Neural progenitor cell (in vitro differentiated cells): ENCODE data around the gene FREM2.

Experiments
- CTCF ChIP-seq: fragments of 200-600 bp; sonication (generic); IDR thresholded peaks from 2 replicates; pipeline ENCODE4 v1.5.1; 2017; ENCODE audit warnings: antibody characterized with exemption, mild to moderate bottlenecking
- EZH2 ChIP-seq: fragments of 200-600 bp; sonication (generic); IDR thresholded peaks from 2 replicates; pipeline ENCODE4 v1.6.1; 2017; ENCODE audit warnings: antibody characterized with exemption, mild to moderate bottlenecking, moderate library complexity

GRCh38 chr13:38693641-38694040, 6.8 kb downstream of the FREM2 start:
- no peak for TF ChIP-seq CTCF
- TF ChIP-seq EZH2: no peak
